Hematopoietic multipotent progenitor cell treated with erythropoietin and hydrocortisone succinate and interleukin-3 and kit ligand, for 6 days (in vitro differentiated cells): Measurements from ENCODE around the gene PRPF38A.
A peak's percentile ranks its signal among the peaks of the same experiment; 100 is the strongest.
"Not testable (repeated sequence)": the region's sequence is repeated elsewhere in the genome, so short reads cannot be mapped to it uniquely, and the experiment has no call there.

Experiments used
- DNase-seq: peaks from one replicate; pipeline ENCODE4 v3.0.0-alpha.2; 2015

PRPF38A gene

GRCh38 chr1:52404116-52404974, at the start of gene PRPF38A, which contains the start of gene ORC1:
PRPF38A (plus strand) TSS chr1:52404602; CDS start chr1:52404750, 148 bp downstream.
ORC1 (minus strand) TSS chr1:52404423; CDS start chr1:52402223, 2,200 bp downstream.
- peak; percentile 100 for DNase-seq

- no peak for DNase-seq
Measured at GRCh38 chr1:52355436-52355835, 49.0 kb upstream of the PRPF38A start.

- DNase-seq, result no peak
Measured at GRCh38 chr1:52355847-52356505, 48.4 kb upstream of the PRPF38A start.

- DNase-seq, result no peak
Measured at GRCh38 chr1:52356818-52357355, 47.5 kb upstream of the PRPF38A start.

- DNase-seq, result no peak
Measured at GRCh38 chr1:52357397-52357796, 47.0 kb upstream of the PRPF38A start.

- no peak for DNase-seq
Measured at GRCh38 chr1:52358851-52359497, 45.4 kb upstream of the PRPF38A start.

- no peak for DNase-seq
Measured at GRCh38 chr1:52359676-52360594, 44.5 kb upstream of the PRPF38A start.

- no peak for DNase-seq
Measured at GRCh38 chr1:52360595-52360968, 43.8 kb upstream of the PRPF38A start.

GRCh38 chr1:52364235-52364839, 40.1 kb upstream of the PRPF38A start:
- peak; percentile 36 for DNase-seq

- DNase-seq, result peak; percentile 59
Measured at GRCh38 chr1:52365071-52365745, 39.2 kb upstream of the PRPF38A start.

- peak; percentile 98 for DNase-seq
Measured at GRCh38 chr1:52365746-52366516, 38.5 kb upstream of the PRPF38A start, which contains the start of gene CC2D1B. CC2D1B (minus strand) TSS chr1:52366205; CDS start chr1:52364620, 1,585 bp downstream.

GRCh38 chr1:52366517-52366827, 37.9 kb upstream of the PRPF38A start:
- no peak for DNase-seq

- DNase-seq, result no peak
Measured at GRCh38 chr1:52367272-52367671, 37.1 kb upstream of the PRPF38A start.

GRCh38 chr1:52368383-52369172, 35.8 kb upstream of the PRPF38A start:
- peak; percentile 84 for DNase-seq

GRCh38 chr1:52369851-52370250, 34.6 kb upstream of the PRPF38A start:
- DNase-seq, result not testable (repeated sequence)

- no peak for DNase-seq
Measured at GRCh38 chr1:52385376-52385775, 19.0 kb upstream of the PRPF38A start.

GRCh38 chr1:52386458-52386857, 17.9 kb upstream of the PRPF38A start:
- no peak for DNase-seq

GRCh38 chr1:52393174-52393573, 11.2 kb upstream of the PRPF38A start:
- DNase-seq, result no peak

GRCh38 chr1:52399629-52400028, 4.8 kb upstream of the PRPF38A start:
- DNase-seq, result no peak
